Skeletal muscle tissue (tissue), 4 donors: Measurements from ENCODE around the gene XPNPEP1. TPM values are rescaled to one million over a fixed set of nuclear protein-coding genes. Genes with fewer than 3 reads are reported as not detected.

Experiments used
- H3K27ac ChIP-seq: one replicate; pipeline ENCODE4 v1.7.0; 2013; ENCODE audit warnings: mild to moderate bottlenecking, low read depth, low read length, inconsistent platforms
- H3K27me3 ChIP-seq, 3 donors: one replicate each; pipeline ENCODE4 v1.7.0; 2013; ENCODE audit warnings: low read length in 3 of 3; ENCODE audit not compliant: control insufficient read depth in 3 of 3, insufficient read depth in 3 of 3
- H3K36me3 ChIP-seq, 3 donors: one replicate each; pipeline ENCODE4 v1.7.0; 2013; ENCODE audit warnings: low read length in 3 of 3; ENCODE audit not compliant: control insufficient read depth in 3 of 3, insufficient read depth in 3 of 3
- H3K4me1 ChIP-seq, 3 donors: one replicate each; pipeline ENCODE4 v1.7.0; 2013; ENCODE audit warnings: low read length in 3 of 3, mild to moderate bottlenecking in 3 of 3; ENCODE audit not compliant: control insufficient read depth in 3 of 3, insufficient read depth in 3 of 3
- H3K4me3 ChIP-seq, 3 donors: one replicate each; pipeline ENCODE4 v1.7.0; 2013; ENCODE audit warnings: low read length in 3 of 3
- H3K9ac ChIP-seq, 3 donors: one replicate each; pipeline ENCODE4 v1.7.0; 2013; ENCODE audit warnings: low read length in 3 of 3, mild to moderate bottlenecking in 3 of 3, moderate library complexity in 2 of 3, low read depth in 1 of 3
- H3K9me3 ChIP-seq, 3 donors: one replicate each; pipeline ENCODE4 v1.7.0; 2013; ENCODE audit warnings: low read length in 3 of 3; ENCODE audit not compliant: control insufficient read depth in 3 of 3
- total RNA-seq: library from RNA; depleted of rRNA; stranded (reverse); fragments of >200 nt; gene quantifications from one replicate; pipeline ENCODE4 v1.2.3, GENCODE V29; 2014
- donor health status: Osteomylitis.

The XPNPEP1 gene
- total RNA-seq, 1 donor from 2014 or later, result 89.2 TPM

DNA sequence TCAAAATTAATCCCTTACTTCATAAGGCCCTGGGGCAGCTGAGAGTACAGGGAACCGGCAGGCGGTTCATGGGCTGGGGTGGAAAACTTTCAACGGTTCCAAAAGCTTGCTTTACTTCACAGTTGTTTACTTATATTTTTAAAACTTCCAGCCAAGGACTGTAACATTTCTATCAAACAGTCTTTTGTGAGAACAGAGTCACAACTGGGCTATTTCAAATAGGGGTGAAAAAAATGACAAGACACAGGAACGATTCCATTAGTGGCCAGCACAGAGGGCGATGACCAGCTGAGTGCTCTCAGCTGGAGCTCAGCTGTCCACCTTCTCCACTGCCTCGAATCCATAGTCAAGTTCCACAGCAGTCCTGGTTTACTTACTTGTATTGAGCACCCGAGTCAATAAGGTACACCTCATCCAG, 48.2 kb downstream of the XPNPEP1 start:
- H3K27me3 ChIP-seq, result no peaks in the 10 kb centered on the region
- no peak overlapping the region for H3K9ac ChIP-seq
- no peak overlapping the region for H3K4me3 ChIP-seq
- no peaks in the 10 kb centered on the region for H3K4me1 ChIP-seq
- H3K9me3 ChIP-seq, result no peaks in the 10 kb centered on the region
- no peak overlapping the region for H3K27ac ChIP-seq
- peaks cover 40 to 67% (median 60%) of the 10 kb centered on the region in 3 donors for H3K36me3 ChIP-seq

DNA sequence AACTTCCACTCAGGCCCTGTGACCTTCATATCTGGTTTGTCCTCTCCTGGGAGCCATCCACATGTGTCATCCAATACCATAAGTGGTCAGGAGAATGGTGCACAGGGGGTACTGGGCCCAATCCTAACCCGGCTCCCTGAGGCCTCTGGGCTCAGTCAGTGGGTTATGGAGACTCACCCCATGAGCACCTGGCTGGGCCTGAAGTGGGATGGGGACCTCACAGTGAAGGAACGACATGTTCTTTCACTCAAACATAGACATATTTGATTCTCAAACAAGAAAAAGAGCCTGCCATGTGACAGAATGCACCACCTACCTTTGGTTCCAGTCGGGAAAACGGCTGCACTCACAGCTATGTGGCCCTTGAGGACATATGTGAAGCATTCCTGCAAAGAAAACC, 51.8 kb downstream of the XPNPEP1 start:
- Histone ChIP-seq H3K27me3 (no peaks in the 10 kb centered on the region), H3K4me3 (no peak overlapping the region), H3K9ac (no peak overlapping the region), H3K36me3 (peaks cover 50 to 88% (median 71%) of the 10 kb centered on the region in 3 donors), H3K27ac (no peak overlapping the region), H3K4me1 (no peaks in the 10 kb centered on the region), H3K9me3 (no peaks in the 10 kb centered on the region)

DNA sequence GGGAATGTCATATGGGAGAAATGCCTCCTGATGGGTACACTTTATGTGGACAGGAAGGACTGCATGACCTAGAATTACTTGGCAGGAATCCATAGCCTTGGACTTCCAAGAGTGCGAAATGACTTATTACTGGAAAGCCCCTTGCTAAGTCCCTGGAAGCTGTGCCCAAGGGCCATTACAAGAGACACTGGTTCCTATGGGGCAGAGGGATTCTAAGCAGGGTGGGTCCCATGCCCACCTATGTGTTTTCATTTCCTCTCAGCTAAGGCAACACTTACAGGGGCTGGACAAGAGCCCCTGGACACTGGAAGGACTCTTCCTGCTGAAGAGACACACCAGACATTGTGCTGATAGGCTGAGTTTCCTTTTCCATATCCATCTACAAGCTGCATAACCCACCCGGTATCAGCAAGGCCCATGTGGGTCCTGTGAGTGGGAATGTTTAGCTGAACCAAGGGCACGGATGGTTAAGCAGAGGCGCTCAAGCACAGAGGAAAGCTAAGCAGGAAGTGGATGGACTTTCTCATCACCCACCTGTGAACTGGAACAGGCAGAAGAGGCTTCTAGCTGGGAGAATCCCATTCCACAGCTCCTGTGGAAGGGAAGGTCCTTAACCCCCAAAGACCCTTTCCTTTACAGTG, 56.2 kb downstream of the XPNPEP1 start:
- Histone ChIP-seq H3K9me3 (no peaks in the 10 kb centered on the region), H3K36me3 (peaks cover 59 to 75% (median 73%) of the 10 kb centered on the region in 3 donors), H3K27ac (no peak overlapping the region), H3K4me3 (no peak overlapping the region), H3K9ac (no peak overlapping the region), H3K4me1 (no peaks in the 10 kb centered on the region), H3K27me3 (no peaks in the 10 kb centered on the region)

DNA sequence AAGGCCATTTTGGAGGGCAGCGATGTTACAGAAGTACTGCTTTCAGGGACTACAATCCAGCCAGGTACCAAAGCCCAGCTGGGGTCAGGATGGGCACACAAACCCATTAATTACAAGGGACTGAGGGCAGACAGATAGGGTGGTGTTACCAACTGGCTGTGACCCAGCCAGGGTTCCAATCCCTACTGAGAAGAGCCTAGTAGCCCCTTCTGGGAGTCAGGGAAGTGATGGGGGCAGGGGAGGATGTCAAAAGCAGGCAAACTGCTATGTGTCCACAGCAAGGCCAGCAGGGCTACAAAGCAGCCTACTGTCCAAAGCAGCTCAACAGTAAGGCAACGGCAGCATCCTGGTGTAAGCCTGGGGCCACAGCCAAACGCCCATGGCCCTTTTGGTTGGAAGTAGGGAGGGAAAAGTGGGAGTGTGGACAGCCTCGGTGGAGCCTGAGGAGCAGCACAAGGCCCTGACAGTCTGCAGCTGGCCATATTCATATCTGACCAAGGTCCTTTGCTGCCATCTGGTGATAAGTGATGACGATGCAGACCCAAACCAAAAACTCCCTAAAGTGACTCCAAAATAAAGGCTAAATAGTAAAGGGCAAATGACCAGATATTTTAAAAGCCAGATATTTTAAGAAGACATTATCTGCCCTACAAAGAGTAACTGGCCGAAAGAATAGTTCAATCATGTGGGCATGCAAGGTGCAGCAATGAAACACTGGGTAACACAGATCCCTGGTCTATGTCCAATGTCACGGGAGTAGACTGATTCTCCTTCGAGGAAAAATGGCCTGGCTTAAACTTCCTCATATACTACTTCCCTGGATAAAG, 56.9 kb downstream of the XPNPEP1 start:
- H3K9me3 ChIP-seq, result no peaks in the 10 kb centered on the region
- H3K27ac ChIP-seq, result no peak overlapping the region
- H3K9ac ChIP-seq, result no peak overlapping the region
- H3K4me3 ChIP-seq, result no peak overlapping the region
- H3K4me1 ChIP-seq, result no peaks in the 10 kb centered on the region
- H3K27me3 ChIP-seq, result no peaks in the 10 kb centered on the region
- peaks cover 54 to 70% (median 67%) of the 10 kb centered on the region in 3 donors for H3K36me3 ChIP-seq

DNA sequence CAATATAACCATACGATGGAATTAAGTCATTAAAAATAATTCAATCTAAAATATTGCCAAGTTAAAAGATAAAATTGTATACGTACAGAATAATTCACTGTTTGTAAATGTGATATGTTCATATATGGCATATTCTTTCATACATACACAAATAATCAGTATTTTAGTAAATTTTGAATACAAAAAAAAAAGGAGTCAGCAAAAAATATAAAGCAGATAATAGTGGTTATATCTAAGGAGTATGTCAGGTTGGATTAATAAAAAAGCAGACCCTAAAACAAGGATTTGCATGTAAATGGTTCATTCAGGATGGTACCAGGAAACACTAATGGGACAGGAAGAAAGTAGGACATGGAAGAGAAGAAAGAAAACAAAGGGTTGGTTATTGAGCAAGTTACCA, 59.5 kb downstream of the XPNPEP1 start:
- H3K27me3 ChIP-seq, result no peaks in the 10 kb centered on the region
- H3K9me3 ChIP-seq, result no peaks in the 10 kb centered on the region
- H3K4me3 ChIP-seq, result no peak overlapping the region
- H3K9ac ChIP-seq, result no peak overlapping the region
- H3K4me1 ChIP-seq, result no peaks in the 10 kb centered on the region
- no peak overlapping the region for H3K27ac ChIP-seq
- H3K36me3 ChIP-seq, result peaks cover 36 to 47% (median 43%) of the 10 kb centered on the region in 3 donors

DNA sequence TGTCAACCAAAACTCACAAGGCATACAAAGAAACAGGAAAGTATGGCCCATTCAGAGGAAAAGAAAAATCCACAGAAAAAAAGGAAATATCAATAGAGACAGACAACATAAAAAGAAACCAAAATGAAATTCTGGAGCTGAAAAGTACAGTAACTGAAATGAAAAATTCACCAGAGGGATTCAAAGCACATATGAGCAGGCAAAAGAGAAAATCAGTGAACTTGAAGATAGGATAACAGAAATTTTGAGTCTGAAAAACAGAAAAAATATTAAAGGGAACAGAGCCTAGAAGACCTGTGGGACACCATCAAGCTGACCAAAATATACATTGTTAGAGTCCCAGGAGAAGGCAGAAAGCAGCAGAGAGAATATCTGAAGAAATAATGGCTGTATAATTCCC, 60.6 kb downstream of the XPNPEP1 start:
- H3K4me3 ChIP-seq, result no peak overlapping the region
- H3K36me3 ChIP-seq, result peaks cover 26 to 37% (median 33%) of the 10 kb centered on the region in 3 donors
- H3K27ac ChIP-seq, result no peak overlapping the region
- no peaks in the 10 kb centered on the region for H3K27me3 ChIP-seq
- H3K4me1 ChIP-seq, result no peaks in the 10 kb centered on the region
- no peaks in the 10 kb centered on the region for H3K9me3 ChIP-seq
- H3K9ac ChIP-seq, result no peak overlapping the region

DNA sequence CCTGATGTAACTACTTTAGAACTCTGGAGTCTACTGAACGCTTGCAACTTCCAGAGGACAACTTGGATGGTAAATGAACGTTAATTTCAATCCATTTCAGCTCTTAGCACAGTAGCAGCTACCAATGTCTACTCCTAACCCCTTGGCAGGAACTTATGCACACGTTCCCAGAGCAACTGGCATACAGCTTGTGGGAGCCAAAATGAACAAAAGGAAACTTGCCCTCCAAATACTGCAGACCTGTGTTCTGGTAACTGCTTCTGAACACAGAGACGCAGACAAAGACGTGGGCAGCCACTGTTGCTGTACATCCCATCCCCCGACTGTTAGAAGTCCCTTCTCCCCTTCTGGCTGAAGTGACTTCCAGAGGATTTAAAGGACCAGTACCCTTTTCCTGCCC, 61.3 kb downstream of the XPNPEP1 start:
- Histone ChIP-seq H3K9me3 (no peaks in the 10 kb centered on the region), H3K27me3 (no peaks in the 10 kb centered on the region), H3K4me1 (no peaks in the 10 kb centered on the region), H3K9ac (no peak overlapping the region), H3K4me3 (no peak overlapping the region), H3K36me3 (peaks cover 20 to 30% (median 26%) of the 10 kb centered on the region in 3 donors), H3K27ac (no peak overlapping the region)

DNA sequence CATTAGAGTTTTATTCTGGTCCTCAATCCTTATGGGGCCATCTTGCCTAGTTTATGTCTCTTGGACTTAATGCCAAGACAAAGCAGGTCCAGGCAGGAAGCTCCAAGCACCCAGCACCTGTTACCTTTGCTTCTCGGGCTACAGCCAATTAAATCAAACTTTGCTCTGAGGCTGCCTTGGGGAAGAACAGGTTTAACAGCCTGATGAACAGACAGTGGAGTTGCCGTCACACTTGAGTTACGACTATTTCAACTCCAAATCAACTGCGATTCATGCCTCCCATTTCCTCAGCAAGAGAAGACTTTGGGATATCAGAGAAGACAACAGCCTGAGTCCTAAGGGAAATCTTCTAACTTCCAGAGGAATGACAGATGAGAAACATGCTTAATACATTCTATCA, 62.2 kb downstream of the XPNPEP1 start:
- no peaks in the 10 kb centered on the region for H3K4me1 ChIP-seq
- H3K36me3 ChIP-seq, result peaks cover 16 to 24% (median 17%) of the 10 kb centered on the region in 3 donors
- H3K4me3 ChIP-seq, result no peak overlapping the region
- no peaks in the 10 kb centered on the region for H3K27me3 ChIP-seq
- no peaks in the 10 kb centered on the region for H3K9me3 ChIP-seq
- H3K27ac ChIP-seq, result no peak overlapping the region
- H3K9ac ChIP-seq, result no peak overlapping the region

DNA sequence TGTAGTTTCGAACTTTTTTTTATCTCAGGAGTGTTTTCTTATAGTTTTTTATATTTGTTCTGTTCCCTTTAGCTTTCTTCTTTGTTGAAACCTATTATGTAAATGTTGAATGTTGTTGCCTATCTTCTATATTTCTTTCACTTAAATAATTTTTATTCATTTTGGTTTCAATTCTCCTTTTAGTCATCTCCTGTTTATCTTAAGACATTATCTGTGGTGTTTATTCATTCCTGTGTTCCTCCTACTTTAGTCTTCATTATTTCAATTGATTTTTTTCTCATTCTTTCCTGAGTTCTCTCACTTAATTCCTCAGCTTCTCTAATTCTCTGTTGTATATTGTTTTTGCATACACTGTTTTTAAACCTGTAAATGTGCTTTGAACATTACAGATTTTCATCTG, 64.1 kb downstream of the XPNPEP1 start:
- no peaks in the 10 kb centered on the region for H3K27me3 ChIP-seq
- H3K9ac ChIP-seq, result no peak overlapping the region
- no peaks in the 10 kb centered on the region for H3K4me1 ChIP-seq
- H3K27ac ChIP-seq, result no peak overlapping the region
- no peaks in the 10 kb centered on the region for H3K9me3 ChIP-seq
- H3K36me3 ChIP-seq, result peaks cover 0 to 6% (median 4%) of the 10 kb centered on the region in 3 donors
- no peak overlapping the region for H3K4me3 ChIP-seq

DNA sequence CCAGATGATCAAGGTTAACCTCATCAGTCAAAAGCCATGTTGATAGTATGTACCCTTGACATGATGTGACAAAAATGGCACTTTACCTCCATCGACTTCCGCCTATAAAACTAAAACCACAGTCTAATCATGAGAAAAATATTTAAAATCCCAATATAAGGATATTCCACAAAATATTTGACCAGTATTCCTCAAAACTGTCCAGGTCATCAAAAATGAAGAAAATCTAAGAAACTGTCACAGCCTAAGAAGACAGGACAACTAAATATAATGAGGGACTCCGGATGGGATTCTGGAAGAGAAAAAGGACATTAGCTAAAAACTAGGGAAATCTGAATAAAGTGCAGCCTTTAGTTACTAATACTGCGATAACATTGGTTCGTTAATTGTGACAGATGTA, 67.6 kb downstream of the XPNPEP1 start:
- Histone ChIP-seq H3K27me3 (no peaks in the 10 kb centered on the region), H3K4me3 (no peak overlapping the region), H3K4me1 (peaks cover 7 to 8% (median 7%) of the 10 kb centered on the region in 3 donors), H3K27ac (no peak overlapping the region), H3K9me3 (no peaks in the 10 kb centered on the region), H3K9ac (no peak overlapping the region), H3K36me3 (no peaks in the 10 kb centered on the region)
